HG03442 (cell line): ENCODE measurements around the gene TMPRSS6.
A peak's percentile ranks its signal among the peaks of the same experiment; 100 is the strongest.

ENCODE experiments used
- ATAC-seq: cut with Tn5 transposase; IDR thresholded peaks from one replicate; pipeline ENCODE4 v1.9.1; 2021; ENCODE audit warnings: mild to moderate bottlenecking, moderate library complexity; ENCODE audit not compliant: unreplicated experiment

TMPRSS6 gene

GRCh38 chr22:37032535-37033460 lies 76.7 kb downstream of the TMPRSS6 start:
- no peak for ATAC-seq

DNA sequence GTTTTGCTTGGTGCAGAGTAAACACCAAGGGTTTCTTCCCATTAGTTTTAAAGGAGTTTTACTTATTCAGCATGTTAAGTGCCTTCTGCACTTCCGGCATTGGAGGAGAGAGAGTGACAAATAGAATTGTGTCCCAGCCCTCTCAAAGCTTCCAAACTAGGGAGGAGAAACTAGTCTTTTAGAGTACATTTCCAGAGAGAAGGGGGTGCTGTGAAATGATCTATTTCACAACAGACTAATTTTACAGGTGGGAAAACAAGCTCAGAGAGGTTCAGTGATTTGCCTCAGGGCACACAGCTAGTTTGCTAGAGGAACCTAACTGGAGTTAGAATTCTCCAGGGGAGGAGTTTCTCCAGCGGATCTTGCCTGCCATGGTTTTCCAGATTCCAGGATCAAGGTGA lies 77.4 kb downstream of the TMPRSS6 start:
- no peak for ATAC-seq

DNA sequence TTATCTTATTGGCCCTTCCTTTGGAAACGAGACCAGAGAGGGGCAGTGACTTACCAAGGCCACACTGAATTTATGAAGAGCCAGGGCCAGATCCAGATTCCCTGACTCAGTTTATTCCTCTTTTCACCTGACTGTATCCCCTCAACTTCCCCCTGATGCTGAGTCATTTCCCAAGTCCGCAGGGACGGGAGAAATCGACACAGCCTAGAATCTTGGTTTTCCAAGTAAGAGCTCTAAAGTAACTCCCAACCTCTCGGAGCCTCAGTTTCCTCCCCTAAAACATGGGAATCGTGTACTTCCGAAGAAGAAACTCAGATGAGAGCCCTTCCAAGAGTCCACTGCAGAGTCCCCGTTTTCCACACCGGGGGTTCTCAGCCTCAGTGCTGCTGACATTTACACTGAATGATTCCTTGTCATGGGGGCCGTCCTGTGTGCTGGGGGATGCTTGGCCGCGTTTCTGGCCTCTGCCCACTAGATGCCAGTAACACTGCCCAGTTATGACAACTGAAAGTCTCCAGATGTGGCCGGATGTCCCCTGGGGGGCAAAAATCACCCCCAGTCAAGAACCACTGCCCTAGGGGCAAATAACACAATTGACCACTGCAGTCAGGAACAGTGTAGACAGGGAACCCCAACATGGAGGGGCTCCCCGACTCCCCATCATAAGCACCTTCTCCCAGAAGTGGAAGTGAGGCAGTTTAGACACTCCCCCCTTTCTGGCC lies 78.8 kb downstream of the TMPRSS6 start:
- ATAC-seq: no peak

- ATAC-seq: no peak
These were observed 80.5 kb downstream of the TMPRSS6 start for GRCh38 chr22:37028692-37029674.

DNA sequence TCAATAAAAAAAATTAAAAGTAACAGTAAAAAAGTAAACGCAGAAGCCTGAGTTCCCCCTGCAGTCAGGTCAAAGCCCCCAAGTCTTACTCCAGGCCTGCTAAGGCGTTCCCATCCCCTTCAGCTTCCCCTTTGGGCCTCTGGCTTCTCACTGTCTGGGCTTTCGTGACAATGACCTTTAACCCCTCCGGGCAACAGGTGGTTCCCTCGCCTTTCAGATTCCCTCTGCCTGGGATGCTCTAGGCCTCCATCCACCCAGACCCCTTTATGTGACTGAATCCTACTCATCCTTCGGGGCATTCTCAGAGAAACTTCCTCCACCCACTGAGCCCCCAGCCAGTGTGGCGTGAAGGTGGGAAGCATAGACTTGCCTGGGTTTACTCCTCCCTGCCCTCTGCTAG lies 82.0 kb downstream of the TMPRSS6 start:
- ATAC-seq: no peak

- ATAC-seq: no peak
These were observed 83.2 kb downstream of the TMPRSS6 start for GRCh38 chr22:37026325-37026724.

DNA sequence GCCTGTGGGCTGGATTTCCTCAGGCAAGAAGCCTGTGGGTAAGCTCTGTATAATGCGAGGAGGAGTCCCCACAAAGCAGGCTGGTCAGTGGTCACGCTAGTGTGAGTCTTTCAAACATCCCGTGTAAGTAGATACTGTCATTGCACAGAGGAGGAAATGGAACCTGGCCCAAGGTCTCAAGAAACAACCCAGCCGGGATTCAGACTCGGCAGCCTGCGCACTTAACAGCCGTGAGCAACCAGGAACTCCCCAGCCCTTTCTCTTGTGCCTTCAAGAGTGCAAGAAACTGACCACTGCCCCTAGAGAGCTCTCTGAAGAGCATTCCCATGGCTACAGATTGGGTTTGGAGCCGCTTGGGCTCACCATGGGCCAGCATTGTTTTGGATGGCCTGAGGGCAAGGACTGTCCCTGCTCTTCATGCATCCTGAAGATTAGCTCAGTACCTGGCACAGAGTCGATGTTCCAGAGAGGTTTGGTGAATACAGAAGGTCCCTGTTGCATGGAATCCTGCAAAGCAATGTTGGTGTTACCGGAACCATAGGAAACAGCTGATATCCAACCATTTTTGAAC lies 83.9 kb downstream of the TMPRSS6 start:
- ATAC-seq: no peak

DNA sequence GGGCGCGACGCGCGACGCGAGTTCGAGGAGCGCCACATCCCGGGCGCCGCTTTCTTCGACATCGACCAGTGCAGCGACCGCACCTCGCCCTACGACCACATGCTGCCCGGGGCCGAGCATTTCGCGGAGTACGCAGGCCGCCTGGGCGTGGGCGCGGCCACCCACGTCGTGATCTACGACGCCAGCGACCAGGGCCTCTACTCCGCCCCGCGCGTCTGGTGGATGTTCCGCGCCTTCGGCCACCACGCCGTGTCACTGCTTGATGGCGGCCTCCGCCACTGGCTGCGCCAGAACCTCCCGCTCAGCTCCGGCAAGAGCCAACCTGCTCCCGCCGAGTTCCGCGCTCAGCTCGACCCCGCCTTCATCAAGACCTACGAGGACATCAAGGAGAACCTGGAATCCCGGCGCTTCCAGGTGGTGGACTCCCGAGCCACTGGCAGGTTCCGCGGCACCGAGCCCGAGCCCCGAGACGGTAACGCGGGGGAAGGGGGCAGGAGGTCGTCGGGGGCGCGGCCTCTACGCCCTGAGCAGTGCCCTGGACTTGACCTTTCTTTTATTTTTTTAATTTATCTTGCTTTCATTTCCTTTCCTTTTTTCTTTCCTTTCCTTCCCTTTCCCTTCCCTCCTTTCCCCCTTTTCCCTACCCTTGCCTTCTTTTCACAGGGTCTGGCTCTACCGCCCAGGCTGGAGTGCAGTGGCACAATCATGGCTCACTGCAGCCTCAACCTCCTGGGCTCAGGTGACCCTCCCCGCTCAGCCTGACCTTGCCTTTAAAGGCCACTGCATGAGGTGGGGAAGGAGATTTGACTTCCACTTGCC lies 85.0 kb downstream of the TMPRSS6 start:
- ATAC-seq: no peak

- ATAC-seq: no peak
These were observed 85.7 kb downstream of the TMPRSS6 start for GRCh38 chr22:37023743-37024338.

GRCh38 chr22:37022483-37023337 lies 86.8 kb downstream of the TMPRSS6 start:
- no peak for ATAC-seq

- ATAC-seq: no peak
These were observed 87.6 kb downstream of the TMPRSS6 start for GRCh38 chr22:37021710-37022482.

GRCh38 chr22:37021041-37021440 lies 88.5 kb downstream of the TMPRSS6 start:
- no peak for ATAC-seq

DNA sequence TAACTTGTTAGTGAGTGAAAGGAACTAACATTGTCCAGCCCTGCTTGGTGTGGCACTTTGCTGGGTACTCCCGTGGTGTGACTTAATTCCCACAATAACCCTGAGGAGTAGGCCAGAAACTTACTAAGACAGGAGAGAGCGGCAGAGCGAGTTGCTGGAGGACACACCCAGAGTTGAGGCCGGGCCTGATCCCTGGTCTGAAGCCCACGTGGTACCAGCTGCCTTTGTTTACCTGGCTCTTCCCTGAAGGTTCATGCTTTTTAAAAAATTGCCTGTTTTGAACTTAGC lies 89.4 kb downstream of the TMPRSS6 start:
- no peak for ATAC-seq

DNA sequence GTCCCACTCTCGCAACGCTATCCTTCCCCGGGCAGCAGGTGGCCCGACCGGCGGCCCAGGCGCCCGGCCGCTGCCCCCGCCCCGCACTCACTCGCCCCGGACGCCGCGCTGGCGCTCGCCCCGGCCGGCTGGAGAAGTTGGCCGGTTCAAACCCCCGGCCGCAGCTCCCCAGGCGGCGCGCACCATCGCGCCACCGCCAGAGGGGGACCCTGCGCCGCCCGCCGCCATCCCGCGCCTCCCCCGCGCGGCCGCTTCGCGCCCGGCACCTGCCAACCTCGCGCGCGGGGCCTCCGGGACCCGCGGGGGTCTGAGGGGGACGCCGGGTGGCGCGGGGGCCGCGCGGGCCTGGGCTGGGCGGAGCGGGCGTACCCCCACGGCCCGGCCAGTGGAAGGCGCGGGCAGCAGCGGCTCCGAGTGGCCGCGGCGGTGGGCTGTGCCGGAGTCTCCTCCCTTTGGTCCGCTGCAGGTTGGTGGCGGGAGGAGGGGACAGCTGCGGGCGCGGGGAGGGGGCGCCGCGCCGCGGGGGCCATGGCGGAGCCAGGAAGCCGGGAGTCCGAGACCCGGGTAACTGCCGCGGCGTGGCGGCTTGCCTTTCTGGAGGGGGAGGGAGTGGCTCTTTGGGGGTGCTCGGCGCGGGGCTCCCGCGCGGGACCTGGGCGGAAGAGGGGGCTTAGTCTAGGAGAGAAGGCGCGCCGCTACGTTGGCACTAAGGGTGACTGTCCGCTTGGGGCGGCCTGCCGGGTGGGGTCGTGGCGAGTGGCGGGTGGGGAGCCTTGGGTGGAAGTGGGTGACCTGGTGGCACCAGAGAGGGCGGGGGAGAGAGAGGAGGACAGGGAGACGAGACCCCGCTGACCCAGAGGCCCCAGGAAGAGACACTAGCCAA lies 90.0 kb downstream of the TMPRSS6 start, which contains the start of the genes MPST and TST:
TSS of gene MPST (plus strand) at position 434 of the 883 bp plus-strand sequence. CDS start at position 529, 95 bp downstream.
TSS of gene TST (minus strand) at position 139 of the 883 bp plus-strand sequence. CDS start 715 bp downstream, outside the sequence.
- ATAC-seq: peak; percentile 54

DNA sequence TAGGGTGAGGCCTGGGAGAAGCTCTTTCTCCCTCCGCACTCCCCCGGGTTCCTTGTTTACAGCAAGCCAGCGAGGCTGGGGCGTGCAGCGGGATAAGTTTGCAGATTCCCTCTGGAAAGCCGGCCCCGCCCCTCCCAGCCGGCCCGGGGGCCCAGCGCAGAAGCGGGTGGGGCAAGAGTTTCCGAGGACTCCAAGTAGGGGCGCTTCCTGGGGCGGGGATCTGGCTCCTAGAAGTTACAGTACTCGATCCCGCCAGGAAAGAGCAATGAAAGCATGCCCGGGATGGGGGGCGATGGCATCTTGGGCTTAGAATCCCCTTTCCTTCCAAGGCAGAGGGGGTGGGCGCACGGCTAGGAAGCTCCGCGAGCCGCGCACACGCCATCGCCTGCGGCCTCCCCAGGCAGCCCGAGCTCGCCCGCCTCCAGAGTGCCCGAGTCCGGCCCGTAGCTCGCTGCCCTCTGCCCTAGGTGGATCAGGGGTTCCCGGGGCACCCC lies 90.7 kb downstream of the TMPRSS6 start:
- peak; percentile 33 for ATAC-seq

- ATAC-seq: no peak
These were observed 91.3 kb downstream of the TMPRSS6 start for GRCh38 chr22:37018086-37018814.
